Measurements from ENCODE around the gene KLHL26.

The KLHL26 gene

DNA sequence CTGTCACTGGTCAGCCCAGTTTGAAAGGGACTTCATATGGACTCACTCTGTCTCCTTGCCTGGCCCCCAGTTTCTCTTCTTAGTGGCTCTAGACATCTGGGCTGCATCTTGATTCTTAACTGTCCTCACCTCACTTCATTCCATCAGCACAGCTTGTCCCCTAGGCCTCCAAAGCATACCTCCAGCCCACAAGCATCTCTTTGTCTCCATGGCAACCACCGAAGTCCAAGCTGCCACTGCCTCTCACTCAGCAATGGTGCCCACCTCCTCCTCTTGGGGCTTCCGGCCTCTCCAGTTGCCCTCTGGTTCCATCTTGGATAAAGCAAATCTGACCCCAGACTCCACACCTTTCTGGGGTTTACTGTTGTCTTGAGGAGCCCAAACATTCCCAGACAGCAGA is 9.9 kb upstream of the KLHL26 start:
- CTCF ChIA-PET: no interaction called here
- DNase-seq (ENCODE audit: extremely low spot score): no peak
- TF ChIP-seq CTCF (IDR thresholded peaks at IDR 0.05; ENCODE audit: control extremely low read depth, extremely low read depth, low read depth, missing control alignments): no peak
- POLR2A ChIA-PET: no interaction called here

- POLR2A ChIA-PET: interaction anchor here (0.6 kb wide), 1 partner anchor 350 kb away, joined by 5 read pairs; no protein-coding TSS in a partner anchor
- no peak for TF ChIP-seq CTCF (IDR thresholded peaks at IDR 0.05; ENCODE audit: control extremely low read depth, extremely low read depth, low read depth, missing control alignments)
- CTCF ChIA-PET: interaction anchor here (0.8 to 2.1 kb wide), 4 partner anchors 8 to 109 kb away, joined by 3 to 11 read pairs (median 4); partner anchors contain the start of gene REX1BD
- DNase-seq (ENCODE audit: extremely low spot score): no peak
These were observed 7.4 kb upstream of the KLHL26 start for GRCh38 chr19:18629166-18630088.

- DNase-seq (ENCODE audit: extremely low spot score): no peak
- CTCF ChIA-PET: interaction anchor here (2.0 kb wide), 1 partner anchor 45 kb away, joined by 4 read pairs; the partner anchor contains the start of gene REX1BD
- no peak for TF ChIP-seq CTCF (IDR thresholded peaks at IDR 0.05; ENCODE audit: control extremely low read depth, extremely low read depth, low read depth, missing control alignments)
- POLR2A ChIA-PET: no interaction called here
These were observed 3.5 kb upstream of the KLHL26 start for GRCh38 chr19:18633321-18633720.

DNA sequence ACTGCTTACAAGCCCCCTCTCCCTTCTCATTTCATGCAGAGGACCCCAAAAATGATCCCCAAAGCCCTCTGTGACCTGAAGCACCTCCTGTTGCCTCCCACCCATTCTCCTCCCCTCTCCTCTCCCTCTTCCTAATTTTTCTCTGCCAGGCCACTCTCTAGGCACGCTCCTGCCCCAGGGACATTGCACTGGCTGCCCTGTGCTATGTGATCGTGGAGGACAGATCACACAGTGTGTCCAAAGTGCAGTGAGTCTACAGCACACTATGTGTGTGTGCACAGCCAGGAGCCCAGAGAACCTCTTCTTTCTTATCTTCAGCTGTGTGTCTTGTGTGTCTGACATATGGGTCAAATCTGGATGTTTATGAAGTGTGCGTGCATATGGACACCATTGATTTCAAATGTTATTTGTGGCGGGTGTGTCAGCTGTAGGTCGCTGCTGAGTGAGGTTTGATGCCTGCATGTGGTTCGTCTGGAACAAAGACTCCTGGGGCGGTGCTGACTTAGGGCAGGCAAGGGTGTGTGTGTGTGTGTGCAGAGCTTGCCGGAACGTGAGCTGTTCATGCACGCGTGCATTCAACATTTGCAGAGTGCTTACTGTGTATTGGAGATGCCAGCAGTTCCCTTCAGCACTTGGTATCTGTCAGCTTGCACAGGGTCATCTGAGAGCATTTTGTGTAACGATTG is 2.1 kb upstream of the KLHL26 start:
- no peak for DNase-seq (ENCODE audit: extremely low spot score)
- ChIA-PET CTCF (interaction anchor here (0.7 to 2.0 kb wide), 3 partner anchors 41 to 209 kb away, joined by 3 to 4 read pairs (median 3); partner anchors contain the start of gene REX1BD), POLR2A (interaction anchor here (1.2 kb wide), 1 partner anchor 56 kb away, joined by 3 read pairs; no protein-coding TSS in a partner anchor)

GRCh38 chr19:18635831-18636182 is 1.0 kb upstream of the KLHL26 start:
- CTCF ChIA-PET: interaction anchor here (1.1 kb wide), 1 partner anchor 42 kb away, joined by 3 read pairs; no protein-coding TSS in a partner anchor
- TF ChIP-seq CTCF (IDR thresholded peaks at IDR 0.05; ENCODE audit: control extremely low read depth, extremely low read depth, low read depth, missing control alignments): no peak
- POLR2A ChIA-PET: interaction anchor here (1.2 kb wide), 1 partner anchor 57 kb away, joined by 3 read pairs; no protein-coding TSS in a partner anchor
- DNase-seq (ENCODE audit: extremely low spot score): no peak

More for the DNA sequence above, 2.1 kb upstream of the KLHL26 start:
- TF ChIP-seq CTCF (IDR thresholded peaks at IDR 0.05; ENCODE audit: control extremely low read depth, extremely low read depth, low read depth, missing control alignments): no peak

GRCh38 chr19:18636183-18636968 is 452 bp upstream of the KLHL26 start:
- ChIA-PET POLR2A (no interaction called here), CTCF (no interaction called here)
- no peak for TF ChIP-seq CTCF (IDR thresholded peaks at IDR 0.05; ENCODE audit: control extremely low read depth, extremely low read depth, low read depth, missing control alignments)
- peak; percentile 99 for DNase-seq (ENCODE audit: extremely low spot score)
